ENCODE data around the gene PLEKHG4. TPM values are rescaled to one million over a fixed set of nuclear protein-coding genes. Genes with fewer than 3 reads are reported as not detected.
A peak's percentile ranks its signal among the peaks of the same experiment; 100 is the strongest.

Gene PLEKHG4
- total RNA-seq, 1 experiment from 2014 or later = 32.7 TPM

DNA sequence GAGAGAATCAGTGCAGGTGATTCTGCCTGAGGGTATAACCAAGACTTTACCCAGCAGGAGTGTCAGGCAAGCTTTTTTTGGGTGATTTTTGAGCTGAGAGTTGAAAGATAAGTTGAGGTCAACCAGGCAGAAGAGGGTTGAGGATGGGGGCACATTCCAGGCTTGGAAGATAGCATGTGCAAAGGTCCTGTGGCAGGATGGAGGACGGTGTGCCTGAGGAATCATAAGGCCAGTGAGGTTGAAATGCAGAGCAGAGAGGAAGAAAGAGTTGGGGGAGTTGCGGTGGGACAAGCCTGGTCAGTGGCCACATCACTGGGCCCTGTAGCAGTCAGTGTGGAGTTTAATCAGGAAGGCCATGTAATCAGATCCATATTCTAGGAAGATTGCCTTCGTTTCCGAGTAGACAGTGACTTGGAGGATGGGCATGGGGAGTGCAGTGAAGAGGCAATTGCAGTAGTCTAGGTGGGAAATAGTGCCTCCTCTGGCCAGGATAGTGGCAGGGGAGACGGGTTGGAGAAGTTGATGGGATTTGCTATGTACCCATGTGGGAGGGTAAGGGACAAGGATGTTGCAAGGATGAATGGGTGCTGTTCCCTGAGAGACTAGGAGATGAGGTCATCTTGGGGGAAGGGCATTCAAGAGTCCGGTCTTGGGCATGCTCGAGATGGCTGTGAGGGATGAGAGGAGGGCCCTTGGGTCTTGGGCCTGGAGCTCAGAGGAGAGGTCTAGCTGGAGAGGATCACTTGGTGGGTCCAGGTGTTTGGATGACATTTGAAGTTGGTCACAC is 3.9 kb downstream of the PLEKHG4 start:
- TF ChIP-seq, protein P1, sequence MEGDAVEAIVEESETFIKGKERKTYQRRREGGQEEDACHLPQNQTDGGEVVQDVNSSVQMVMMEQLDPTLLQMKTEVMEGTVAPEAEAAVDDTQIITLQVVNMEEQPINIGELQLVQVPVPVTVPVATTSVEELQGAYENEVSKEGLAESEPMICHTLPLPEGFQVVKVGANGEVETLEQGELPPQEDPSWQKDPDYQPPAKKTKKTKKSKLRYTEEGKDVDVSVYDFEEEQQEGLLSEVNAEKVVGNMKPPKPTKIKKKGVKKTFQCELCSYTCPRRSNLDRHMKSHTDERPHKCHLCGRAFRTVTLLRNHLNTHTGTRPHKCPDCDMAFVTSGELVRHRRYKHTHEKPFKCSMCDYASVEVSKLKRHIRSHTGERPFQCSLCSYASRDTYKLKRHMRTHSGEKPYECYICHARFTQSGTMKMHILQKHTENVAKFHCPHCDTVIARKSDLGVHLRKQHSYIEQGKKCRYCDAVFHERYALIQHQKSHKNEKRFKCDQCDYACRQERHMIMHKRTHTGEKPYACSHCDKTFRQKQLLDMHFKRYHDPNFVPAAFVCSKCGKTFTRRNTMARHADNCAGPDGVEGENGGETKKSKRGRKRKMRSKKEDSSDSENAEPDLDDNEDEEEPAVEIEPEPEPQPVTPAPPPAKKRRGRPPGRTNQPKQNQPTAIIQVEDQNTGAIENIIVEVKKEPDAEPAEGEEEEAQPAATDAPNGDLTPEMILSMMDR (IDR thresholded peaks at IDR 0.05; ENCODE audit: unreplicated experiment) = no peak
- Mint-ChIP-seq H3K4me1 (ENCODE audit: insufficient read depth, unreplicated experiment) (peaks cover 15% of the 10 kb centered on the region), H3K9me3 (ENCODE audit: unreplicated experiment) (no peaks in the 10 kb centered on the region), H3K27ac (ENCODE audit: low read depth, unreplicated experiment) (no peak overlapping the region), H3K36me3 (ENCODE audit: insufficient read depth, unreplicated experiment) (peaks cover 14% of the 10 kb centered on the region), H3K27me3 (ENCODE audit: insufficient read depth, unreplicated experiment) (no peaks in the 10 kb centered on the region), H3K4me3 (ENCODE audit: unreplicated experiment) (no peak overlapping the region)
- BruUV-seq (replicated peaks) = no TSS peak
- intact Hi-C loops (cut with micrococcal nuclease) = no loop called here
- POLR2A ChIA-PET = interaction anchor here (0.8 to 1.3 kb wide), 2 partner anchors 14 to 19 kb away, joined by 3 to 5 read pairs; no protein-coding TSS in a partner anchor
- peak; percentile 45 for DNase-seq (ENCODE audit: unreplicated experiment)
- CTCF ChIA-PET = interaction anchor here (0.7 to 3.0 kb wide), 5 partner anchors 10 to 23 kb away, joined by 3 to 35 read pairs (median 4); no protein-coding TSS in a partner anchor

DNA sequence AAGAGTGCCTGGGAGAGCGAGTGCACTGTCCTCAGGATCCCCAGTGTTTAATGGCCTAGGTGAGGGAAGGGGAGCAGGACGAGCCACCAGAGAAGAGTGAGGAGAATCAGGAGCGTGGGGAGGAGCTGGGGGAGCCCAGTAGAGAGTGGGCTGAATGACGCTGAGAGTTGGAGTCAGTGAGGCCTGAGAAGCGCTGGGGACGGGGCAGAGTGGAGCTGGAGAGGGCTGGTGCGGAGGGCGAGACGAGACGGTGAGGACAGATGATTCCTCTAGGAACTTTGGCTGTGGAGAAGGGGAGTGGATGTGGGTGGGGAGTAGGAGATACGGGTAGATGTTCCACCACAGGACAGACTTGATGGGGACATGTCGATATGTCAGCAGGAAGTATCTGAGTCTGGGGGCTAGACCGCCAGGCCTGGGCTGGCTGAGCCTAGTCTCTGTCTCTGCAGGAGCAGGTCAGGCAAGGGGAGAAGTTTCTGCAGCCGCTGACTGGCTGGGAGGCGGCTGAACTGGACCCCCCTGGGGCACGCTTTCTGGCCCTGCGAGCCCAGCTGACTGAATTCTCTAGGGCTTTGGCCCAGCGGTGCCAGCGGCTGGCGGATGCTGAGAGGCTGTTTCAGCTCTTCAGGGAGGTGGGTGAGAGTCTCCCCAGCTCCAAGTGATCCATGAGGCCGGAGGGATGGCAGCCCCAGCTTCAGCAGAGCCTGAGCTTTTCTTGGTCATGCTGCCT is 4.7 kb downstream of the PLEKHG4 start:
- H3K4me3 Mint-ChIP-seq (ENCODE audit: unreplicated experiment) = no peak overlapping the region
- POLR2A ChIA-PET = interaction anchor here (0.9 to 2.2 kb wide), 3 partner anchors 23 to 77 kb away, joined by 3 to 7 read pairs (median 4); no protein-coding TSS in a partner anchor
- intact Hi-C loops (cut with micrococcal nuclease) = no loop called here
- no TSS peak for BruUV-seq (replicated peaks)
- H3K9me3 Mint-ChIP-seq (ENCODE audit: unreplicated experiment) = no peaks in the 10 kb centered on the region
- H3K36me3 Mint-ChIP-seq (ENCODE audit: insufficient read depth, unreplicated experiment) = peaks cover 14% of the 10 kb centered on the region
- CTCF ChIA-PET = interaction anchor here (0.5 to 3.0 kb wide), 24 partner anchors 9 to 1539 kb away, joined by 3 to 37 read pairs (median 4); partner anchors contain the start of genes ATP6V0D1, FHOD1 and NRN1L
- H3K27ac Mint-ChIP-seq (ENCODE audit: low read depth, unreplicated experiment) = no peak overlapping the region
- TF ChIP-seq, protein P1 (IDR thresholded peaks at IDR 0.05; ENCODE audit: unreplicated experiment) = no peak
- H3K27me3 Mint-ChIP-seq (ENCODE audit: insufficient read depth, unreplicated experiment) = no peaks in the 10 kb centered on the region
- DNase-seq (ENCODE audit: unreplicated experiment) = no peak
- H3K4me1 Mint-ChIP-seq (ENCODE audit: insufficient read depth, unreplicated experiment) = peaks cover 15% of the 10 kb centered on the region

DNA sequence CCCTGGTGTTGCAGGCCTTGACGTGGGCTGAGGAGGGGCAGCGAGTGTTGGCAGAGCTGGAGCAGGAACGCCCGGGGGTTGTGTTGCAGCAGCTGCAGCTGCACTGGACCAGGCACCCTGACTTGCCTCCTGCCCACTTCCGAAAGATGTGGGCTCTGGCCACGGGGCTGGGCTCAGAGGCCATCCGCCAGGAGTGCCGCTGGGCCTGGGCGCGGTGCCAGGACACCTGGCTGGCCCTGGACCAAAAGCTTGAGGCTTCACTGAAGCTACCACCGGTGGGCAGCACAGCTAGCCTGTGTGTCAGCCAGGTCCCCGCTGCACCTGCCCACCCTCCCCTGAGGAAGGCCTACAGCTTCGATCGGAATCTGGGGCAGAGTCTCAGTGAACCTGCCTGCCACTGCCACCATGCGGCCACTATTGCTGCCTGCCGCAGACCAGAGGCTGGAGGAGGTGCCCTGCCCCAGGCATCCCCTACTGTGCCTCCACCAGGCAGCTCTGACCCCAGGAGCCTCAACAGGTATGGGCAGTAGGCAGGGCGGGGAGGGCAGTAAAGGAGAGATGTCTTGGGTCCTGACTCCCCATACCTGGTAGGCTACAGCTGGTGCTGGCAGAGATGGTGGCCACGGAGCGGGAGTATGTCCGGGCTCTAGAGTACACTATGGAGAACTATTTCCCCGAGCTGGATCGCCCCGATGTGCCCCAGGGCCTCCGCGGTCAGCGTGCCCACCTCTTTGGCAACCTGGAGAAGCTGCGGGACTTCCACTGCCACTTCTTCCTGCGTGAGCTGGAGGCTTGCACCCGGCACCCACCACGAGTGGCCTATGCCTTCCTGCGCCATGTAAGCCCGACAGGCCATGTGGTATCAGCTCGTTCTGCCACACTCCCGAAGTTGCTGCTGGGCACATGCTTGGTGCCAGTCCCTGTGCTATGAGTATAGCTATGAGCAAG is 5.6 kb downstream of the PLEKHG4 start:
- Mint-ChIP-seq H3K27me3 (ENCODE audit: insufficient read depth, unreplicated experiment) (no peaks in the 10 kb centered on the region), H3K4me1 (ENCODE audit: insufficient read depth, unreplicated experiment) (peaks cover 15% of the 10 kb centered on the region), H3K36me3 (ENCODE audit: insufficient read depth, unreplicated experiment) (peaks cover 14% of the 10 kb centered on the region), H3K4me3 (ENCODE audit: unreplicated experiment) (no peak overlapping the region), H3K9me3 (ENCODE audit: unreplicated experiment) (no peaks in the 10 kb centered on the region), H3K27ac (ENCODE audit: low read depth, unreplicated experiment) (no peak overlapping the region)
- no TSS peak for BruUV-seq (replicated peaks)
- CTCF ChIA-PET = interaction anchor here (0.5 to 3.0 kb wide), 27 partner anchors 8 to 1538 kb away, joined by 3 to 37 read pairs (median 4); partner anchors contain the start of genes ATP6V0D1, FHOD1 and NRN1L
- intact Hi-C loops (cut with micrococcal nuclease) = loop anchor here (1.0 kb wide), 1 partner anchor 25 kb away; no protein-coding TSS in a partner anchor
- TF ChIP-seq, protein P1 (IDR thresholded peaks at IDR 0.05; ENCODE audit: unreplicated experiment) = peak; percentile 49
- DNase-seq (ENCODE audit: unreplicated experiment) = peak; percentile 63
- POLR2A ChIA-PET = interaction anchor here (0.9 to 2.2 kb wide), 3 partner anchors 24 to 78 kb away, joined by 3 to 7 read pairs (median 4); no protein-coding TSS in a partner anchor

Data from MCF 10A (cell line).